Measurements from ENCODE around the gene BTD.
"Not testable (repeated sequence)": the region's sequence is repeated elsewhere in the genome, so short reads cannot be mapped to it uniquely, and the experiment has no call there.

Gene BTD

DNA sequence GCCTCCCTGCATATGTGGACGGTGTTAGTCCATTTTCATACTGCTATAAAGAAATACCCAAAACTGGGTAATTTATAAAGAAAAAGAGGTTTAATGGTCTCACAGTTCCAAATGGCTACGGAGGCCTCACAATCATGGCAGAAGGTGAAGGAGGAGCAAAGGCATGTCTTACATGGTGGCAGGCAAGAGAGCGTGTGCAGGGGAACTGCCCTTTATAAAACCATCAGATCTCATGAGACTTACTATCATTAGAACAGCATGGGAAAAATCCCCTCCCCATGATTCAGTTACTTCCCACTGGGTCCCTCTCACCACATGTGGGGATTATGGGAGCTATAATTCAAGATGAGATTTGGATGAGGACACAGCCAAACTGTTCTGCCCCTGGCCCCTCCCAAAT lies 1.3 kb downstream of the BTD start:
- DNase-seq (ENCODE audit: low read depth) = not testable (repeated sequence)

DNA sequence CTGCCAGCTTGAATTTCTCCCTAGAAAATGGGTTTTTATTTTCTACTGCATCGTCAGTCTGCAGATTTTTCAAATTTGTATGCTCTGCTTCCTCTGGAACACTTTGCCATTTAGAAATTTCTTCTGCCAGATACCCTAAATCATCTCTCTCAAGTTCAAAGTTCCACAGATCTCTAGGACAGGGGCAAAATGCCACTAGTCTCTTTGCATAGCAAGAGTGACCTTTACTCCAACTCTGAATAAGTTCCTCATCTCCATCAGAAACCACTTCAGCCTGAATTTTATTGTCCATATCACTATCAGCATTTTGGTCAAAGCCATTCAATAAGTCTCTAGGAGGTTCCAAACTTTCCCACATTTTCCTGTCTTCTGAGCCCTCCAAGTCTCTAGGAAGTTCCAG lies 3.0 kb downstream of the BTD start:
- DNase-seq (ENCODE audit: low read depth) = not testable (repeated sequence)

DNA sequence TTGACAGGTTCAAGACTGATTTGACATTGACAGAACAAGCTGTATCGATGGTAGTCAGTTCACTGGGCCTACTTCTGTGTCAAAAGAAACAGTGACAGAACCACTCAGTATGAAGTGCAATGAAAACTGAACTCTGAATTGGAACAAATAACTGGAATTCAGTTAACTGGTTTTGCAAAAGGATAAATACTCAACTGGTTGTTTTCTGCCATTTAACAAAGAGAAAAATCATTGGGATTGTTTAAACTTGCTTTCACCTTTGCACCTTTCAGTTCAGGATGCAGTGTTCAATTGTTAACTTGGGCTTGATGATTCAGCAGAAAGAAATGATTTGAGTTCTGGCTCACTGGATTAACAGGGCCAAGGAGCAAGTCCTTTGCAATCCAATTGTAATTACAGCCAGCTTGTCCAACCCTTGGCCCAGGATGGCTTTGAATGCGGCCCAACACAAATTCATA lies 4.9 kb downstream of the BTD start:
- DNase-seq (ENCODE audit: low read depth) = no peak

DNA sequence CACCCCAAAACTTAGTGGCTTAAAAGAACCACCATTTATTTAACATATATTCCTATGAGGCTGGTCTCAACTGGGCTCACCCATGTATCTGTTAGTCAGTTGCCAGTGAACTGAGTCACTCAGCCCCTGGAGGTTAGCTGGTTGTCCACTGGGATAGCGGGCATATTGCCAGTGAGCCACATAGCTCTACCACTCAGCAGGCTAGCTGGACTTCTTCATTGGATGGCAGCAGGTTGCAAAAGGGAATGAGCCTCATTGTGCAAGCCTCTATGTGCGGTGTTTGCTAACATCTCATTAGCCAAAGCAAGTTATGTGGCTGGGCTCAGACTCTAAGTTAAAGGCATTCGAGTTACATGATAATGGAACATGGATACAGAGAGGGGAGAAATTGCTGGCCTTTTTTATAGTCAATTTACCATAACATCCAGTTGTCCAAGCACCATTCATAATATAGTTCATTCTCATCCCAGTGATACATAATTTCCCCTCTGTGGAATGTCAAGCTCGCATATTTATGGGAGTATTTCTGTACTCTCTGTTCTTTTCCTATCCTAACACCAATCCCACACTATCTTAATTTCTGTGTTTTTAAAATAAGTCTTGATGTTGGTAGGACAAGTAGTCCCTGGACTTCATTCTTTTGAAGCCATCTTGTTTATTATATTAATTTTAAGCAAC lies 8.7 kb downstream of the BTD start:
- DNase-seq (ENCODE audit: low read depth) = no peak

DNA sequence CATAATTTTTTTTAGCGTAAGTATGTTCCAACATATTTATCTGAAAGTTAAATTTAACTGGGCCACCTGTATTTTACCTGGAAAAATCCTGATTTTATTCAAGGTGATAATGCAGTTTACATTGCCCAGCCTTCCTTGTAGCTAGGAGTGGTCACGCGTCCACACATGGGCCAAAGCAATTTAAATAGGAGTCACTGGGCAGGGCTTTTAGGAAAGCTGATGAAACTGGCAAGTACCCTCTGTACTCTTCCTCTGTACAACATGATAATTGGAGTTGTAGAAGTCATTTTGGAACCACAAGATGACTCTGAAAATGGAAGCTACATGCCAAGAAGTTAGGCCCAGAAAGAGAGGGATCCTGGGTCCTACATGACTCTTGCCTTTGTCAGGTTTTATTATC lies 9.5 kb downstream of the BTD start:
- no peak for DNase-seq (ENCODE audit: low read depth)

DNA sequence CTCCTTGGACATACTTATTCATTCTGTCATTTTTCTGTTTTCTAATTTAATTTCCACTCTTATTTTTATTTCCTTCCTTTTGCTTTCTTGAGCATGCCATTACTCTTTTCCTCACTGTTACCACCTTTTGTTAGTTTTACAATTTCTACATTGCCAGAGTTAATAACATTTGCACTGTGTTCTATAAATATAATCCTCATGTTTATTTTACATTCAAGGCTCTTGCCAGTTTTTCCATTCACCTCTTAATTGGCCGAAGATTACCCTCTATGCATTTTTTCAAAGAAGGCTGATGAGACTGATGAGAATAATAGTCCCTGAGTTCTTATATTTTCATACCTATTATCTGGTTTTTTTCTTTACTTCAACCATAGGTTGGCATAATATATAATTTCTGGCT lies 10.5 kb downstream of the BTD start:
- no peak for DNase-seq (ENCODE audit: low read depth)

DNA sequence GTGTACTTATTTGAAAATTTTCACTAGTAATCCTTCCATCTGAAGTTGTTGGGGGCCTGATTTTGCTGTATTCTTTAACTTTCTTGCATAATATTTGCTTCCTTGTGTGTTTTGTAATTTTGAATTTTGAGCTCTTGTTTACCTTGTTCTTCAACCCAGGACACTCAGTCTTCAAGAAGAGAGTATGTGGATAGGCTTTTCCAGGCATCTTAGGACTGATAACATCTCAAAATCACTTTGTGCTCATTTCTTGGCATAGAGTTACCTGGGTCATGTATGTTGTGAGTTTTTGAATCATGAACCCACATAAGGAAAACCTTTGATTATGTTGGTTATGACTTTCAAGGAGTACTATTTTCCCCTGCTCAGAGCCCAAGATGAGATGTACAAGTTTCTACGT lies 13.4 kb downstream of the BTD start:
- DNase-seq (ENCODE audit: low read depth) = no peak

DNA sequence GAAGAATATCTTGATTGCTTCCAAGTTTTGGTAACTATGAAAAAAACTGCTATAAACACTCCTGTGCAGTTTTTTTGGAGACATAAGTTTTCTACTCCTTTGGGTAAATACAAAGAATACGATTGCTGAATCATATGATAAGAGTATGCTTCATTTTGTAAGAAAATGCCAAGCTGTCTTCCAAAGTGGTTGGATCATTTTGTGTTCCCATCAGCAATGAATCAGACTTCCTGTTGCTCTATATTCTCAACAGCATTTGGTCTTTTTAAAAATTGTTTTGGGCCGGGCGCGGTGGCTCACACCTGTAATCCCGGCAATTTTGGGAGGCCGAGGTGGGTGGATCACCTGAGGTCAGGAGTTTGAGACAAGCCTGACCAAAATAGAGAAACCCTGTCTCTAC lies 14.5 kb downstream of the BTD start:
- DNase-seq (ENCODE audit: low read depth) = no peak

DNA sequence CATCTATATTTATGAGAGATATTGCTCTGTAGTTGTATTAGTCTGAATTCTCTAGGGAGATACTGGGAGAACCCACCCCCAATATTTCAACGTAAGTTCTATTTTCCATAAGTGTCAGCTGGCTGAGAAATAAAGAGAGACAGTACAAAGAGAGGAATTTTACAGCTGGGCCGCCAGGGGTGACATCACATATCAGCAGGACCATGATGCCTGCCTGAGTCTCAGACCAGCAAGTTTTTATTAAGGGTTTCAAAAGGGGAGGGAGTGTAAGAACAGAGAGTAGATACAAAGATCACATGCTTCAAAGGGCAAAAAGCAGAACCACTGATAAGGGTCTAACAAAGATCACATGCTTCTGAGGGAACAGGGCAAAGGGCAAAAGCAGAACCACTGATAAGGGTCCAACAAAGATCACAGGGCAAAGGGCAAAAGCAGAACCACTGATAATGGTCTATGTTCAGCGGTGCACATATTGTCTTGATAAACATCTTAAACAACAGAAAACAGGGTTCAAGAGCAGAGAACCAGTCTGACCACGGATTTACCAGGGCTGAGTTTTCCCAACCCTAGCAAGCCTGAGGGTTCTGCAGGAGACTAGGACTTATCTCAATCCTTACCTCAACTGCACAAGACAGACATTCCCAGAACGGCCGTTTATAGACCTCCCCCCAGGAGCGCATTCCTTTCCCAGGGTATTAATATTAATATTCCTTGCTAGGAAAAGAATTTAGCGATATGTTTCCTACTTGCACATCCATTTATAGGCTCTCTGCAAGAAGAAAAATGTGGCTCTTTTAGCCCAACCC lies 18.3 kb downstream of the BTD start:
- DNase-seq (ENCODE audit: low read depth) = not testable (repeated sequence)

DNA sequence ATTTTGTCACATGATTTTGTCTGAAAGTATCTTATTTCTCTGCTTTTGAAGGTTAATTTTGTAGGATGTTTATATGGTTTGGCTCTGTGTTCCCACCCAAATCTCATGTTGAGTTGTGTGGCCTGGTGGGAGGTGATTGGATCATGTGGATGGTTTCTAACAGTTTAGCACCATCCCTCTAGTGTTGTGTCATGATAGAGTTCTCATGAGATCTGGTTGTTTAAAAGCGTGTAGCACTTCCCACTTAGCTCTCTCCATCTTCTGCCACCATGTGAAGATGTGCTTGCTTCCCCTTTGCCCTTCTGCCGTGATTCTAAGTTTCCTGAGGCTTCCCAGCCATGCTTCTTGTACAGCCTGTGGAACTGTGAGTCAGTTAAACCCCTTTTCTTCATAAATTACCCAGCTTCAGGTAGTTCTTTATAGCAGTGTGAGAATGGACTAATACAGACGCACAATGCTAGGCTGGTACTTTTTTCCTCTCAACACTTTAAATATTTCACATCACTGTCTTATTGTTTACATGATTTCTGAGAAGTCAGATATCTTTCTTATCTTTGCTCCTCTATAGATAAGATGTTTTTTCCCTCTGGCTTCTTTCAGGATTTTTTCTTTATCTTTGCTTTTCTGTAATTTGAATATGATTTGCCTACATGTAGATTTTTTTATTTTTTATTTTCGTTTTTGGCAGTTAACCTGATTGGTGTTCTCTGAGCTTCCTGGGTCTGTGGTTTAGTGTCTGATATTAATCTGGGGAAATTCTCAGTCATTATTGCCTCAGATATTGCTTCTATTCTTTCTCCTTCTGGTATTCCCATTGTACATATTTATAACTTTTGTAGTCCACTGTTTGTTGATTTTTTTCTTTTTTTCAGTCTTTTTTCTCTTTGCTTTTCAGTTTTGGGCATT lies 22.2 kb downstream of the BTD start:
- no peak for DNase-seq (ENCODE audit: low read depth)

DNA sequence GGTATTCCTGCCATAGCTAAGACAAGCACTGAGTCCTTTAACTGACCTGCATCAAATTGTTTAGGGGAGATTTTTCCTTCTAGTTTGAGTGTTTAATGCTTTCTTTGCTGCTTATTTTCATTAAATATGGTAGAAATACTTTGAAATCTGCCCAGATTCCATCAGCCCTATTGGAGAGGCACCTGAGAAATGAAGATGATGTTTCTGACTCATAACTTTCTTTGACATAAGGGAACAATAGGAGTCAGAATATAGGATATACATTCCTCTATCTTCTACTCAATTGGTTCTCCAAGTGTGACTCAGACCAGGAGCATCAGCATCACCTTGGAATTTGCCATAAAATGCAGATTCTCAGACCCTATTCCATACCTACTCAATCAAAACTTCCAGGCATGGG lies 27.4 kb downstream of the BTD start:
- DNase-seq (ENCODE audit: low read depth) = no peak

DNA sequence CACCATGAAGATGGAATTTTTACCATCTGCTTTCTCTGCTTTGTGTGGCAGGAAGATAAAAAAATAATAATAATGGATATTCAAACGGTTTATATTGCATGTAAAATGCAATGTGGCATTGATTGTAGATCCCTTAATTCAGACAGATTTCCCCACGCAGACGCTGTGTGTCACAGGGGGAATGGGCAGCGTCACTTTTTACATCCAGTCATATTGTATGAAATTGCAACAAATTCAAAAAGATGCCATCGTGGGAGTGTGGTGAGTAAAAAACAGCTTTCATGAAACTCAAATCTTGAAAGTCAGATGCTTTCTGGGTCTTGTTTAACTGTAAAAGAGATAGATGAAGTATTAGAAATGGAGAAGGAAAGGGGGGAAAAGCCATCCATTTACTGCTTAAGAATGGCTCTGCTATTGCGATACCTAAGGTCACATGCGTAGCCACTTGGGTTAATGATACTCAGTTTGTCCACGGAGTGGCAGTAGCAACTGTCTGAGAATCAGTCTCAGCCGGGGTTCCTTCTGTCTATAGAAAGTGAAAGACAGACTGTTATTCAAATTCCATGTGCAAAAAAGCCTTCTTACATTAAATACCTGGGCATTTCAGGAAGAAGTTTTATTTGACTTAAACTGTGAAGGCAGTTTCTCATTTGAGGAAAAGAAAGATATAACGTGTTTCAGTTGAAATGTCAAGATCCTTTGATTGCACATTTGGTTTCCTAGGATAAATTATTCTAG lies 28.5 kb downstream of the BTD start:
- DNase-seq (ENCODE audit: low read depth) = peak; percentile 47

DNA sequence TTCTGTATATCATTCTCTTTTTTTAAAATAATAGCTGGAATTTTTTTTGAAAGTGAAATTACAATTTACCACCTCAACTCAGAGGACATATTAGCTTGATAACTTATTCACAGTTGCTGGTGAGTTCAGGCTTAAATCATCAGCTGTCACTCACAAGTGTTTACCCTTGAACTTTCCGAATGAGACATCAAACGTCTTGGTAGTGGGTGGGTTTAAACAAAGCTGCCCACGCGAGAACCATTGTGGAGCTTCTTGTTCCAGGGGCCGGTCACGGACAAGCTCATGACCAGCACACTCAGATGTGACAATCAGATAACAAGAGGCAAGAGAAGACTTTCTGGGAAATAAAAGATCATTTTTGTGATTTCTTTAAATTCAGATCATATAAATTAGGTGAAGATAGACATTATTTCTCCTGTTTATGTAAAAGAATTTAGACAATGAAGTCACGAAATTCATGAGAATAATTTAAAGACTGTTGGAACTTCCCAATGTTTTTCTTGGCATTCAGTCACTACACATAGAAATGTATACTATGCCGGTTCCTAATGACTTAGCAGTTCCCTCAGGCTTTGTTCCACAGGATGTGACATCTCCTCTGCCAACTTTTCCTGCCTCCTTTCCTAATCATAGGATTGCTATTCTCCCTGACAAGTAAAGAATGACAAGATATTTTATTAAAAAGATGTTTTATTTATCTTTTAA lies 29.3 kb downstream of the BTD start:
- no peak for DNase-seq (ENCODE audit: low read depth)

DNA sequence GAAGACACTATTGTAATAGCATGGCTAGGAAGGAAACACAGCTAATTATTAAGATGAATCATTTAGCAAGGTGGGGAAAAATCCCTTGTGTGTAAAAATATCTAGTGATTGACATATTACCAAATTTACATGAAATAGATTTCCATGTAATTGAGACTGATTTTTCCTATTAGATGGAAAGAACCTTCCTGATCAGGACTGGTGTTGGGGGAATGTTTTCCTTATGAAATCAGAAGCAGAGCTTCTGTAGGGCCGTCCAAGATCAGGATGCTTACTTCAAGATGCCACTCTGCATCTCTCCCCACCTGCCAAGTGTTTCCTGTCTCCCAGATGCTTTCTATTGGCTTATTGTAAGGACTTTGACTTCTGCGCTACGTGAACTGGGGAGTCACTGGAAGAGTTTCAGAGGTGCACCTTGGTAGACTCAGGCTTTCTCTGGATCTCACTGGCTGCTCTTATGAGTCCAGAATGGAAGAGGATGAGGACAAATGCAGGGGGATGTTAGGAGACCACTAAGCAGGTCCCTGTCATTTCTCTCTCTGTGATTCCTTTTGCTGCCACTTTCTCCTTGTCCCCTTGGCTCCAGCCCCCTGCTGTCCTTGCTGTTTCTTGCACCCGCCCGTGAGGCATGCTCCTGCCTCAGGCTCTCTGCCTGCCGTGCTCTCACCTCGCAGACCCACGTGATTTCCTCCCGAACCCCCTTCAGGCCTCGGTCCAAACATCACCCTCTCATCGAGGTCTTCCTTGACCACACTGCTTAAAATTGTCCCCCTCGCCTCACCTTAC lies 30.1 kb downstream of the BTD start:
- no peak for DNase-seq (ENCODE audit: low read depth)

DNA sequence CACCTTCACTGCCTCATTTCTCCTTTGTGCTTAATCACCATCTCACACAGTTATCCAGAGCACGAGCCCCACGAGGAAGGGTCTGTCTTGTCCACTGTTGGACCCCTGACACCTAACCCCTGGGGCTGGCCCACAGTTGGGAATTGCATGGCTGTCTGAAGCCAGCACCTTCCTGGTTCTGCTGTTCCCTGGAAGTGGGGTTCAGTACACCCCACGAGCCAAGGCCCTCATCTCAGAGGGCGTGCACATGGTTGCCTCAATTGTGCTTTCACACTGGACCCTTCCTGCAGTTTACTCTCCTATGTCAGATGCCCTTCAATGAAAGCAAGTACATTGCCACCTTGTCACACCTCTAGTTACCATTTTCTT lies 30.7 kb downstream of the BTD start:
- DNase-seq (ENCODE audit: low read depth) = no peak

DNA sequence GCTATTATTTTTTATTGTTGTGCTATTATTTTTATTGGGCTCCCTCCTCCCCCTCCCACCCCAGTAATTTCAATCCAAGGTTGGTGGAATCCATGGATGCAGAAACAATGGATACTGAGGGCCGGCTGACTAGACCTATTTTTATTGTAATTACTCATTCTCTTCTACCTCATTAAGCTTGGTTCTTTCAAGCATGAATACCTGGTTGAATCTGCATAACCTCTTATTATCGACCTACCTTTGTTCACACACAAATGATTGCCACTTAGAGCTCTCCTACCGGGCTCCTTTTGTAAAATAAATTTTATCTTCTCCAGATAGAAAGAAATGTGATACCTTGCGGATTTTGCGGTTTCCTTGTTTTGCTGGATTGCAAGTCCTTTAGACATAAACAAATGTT lies 31.6 kb downstream of the BTD start:
- DNase-seq (ENCODE audit: low read depth) = no peak

DNA sequence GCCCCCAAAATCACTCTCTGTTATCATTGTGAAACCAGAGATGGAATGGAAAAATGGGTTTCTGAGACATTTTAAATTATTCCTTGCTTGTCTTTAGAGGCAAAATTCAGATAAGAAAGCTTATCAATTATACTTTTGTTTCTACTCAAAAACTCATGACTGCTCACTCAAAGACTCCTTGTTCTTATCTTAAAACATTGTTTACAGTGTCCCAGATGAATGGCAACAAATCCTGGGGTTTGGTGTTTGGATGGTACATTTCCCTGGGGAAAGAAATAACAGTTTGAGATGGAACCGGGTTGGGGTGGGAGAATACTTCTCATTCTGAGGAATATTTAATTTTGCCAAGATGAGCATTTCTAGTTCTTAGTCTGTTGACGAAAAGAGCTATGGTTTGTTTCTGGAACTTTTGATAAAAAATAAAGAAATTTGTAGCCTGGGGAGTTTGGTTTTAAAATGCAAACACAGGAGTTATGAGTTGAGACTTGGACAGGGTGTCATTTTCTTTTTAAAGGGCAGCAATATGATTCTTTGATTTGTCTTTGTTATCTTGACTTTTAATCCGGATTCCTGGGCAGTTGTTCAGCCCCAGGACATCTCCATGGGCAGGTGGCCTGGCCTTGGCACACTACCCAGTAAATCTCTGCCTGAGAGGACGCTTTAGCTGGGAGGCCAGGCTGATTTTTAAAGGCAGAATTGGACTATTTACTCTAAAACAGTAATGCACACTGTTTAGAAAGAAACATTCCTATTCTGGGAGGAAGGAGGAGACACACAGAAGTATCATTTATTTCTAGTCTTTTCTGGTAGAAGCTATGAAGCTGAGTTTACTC lies 32.4 kb downstream of the BTD start:
- DNase-seq (ENCODE audit: low read depth) = no peak

DNA sequence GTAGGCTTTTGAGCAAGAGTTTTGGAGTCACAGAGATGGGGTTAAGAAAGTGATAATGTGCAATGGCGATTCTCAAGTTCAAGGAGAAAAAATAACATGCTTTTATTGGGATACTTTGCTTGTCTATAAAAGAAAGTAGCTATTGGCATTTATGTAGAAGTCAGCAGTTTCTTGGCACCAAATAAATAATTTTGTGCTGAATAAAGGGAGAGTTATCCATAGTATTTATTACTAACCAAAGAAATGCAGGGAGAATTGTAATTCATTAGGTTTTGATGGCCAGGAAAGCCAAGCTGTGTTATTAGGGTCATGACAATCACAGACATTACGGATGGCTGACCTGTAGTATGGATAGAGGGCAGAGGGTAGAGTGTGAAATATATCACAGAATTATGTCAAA lies 33.1 kb downstream of the BTD start:
- DNase-seq (ENCODE audit: low read depth) = no peak

DNA sequence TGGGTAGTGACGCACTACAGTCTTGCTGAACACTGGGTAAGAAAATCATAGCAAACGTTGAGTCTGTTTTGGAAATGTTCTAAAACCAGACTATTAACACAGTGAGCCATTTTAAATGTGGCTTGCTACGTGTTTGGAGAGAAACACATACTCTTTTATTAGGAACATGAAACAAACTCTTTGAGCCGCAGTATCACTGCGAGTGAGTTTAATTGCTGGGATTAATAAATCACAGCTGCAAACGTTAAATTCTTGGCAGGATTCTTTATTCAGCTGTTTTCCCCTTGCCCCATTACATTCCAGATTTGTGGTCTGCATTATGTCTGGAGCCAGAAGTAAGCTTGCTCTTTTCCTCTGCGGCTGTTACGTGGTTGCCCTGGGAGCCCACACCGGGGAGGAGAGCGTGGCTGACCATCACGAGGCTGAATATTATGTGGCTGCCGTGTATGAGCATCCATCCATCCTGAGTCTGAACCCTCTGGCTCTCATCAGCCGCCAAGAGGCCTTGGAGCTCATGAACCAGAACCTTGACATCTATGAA lies 33.6 kb downstream of the BTD start:
- no peak for DNase-seq (ENCODE audit: low read depth)

Measured in stimulated activated CD8-positive, alpha-beta memory T cell treated with anti-CD3 and anti-CD28 coated beads, Interleukin-15, amount 100 ng/mL, for 1 hour (primary cell).